SK-N-MC (cell line): Measurements from ENCODE around the gene TYRO3.
A peak's percentile ranks its signal among the peaks of the same experiment; 100 is the strongest.

ENCODE experiments used
- DNase-seq: peaks from one replicate; pipeline ENCODE4 v3.0.0-alpha.2; 2011; ENCODE audit warnings: low read depth, low spot score
- H3K27ac ChIP-seq: fragments of 200-600 bp; sonication (generic); 2 replicates; pipeline ENCODE4 v1.5.1; 2016; ENCODE audit warnings: mixed run types
- H3K36me3 ChIP-seq: fragments of 200-600 bp; sonication (generic); 2 replicates; pipeline ENCODE4 v1.6.1; 2017; ENCODE audit warnings: antibody characterized with exemption, low read length, mixed read lengths; ENCODE audit not compliant: insufficient read depth
- H3K4me3 ChIP-seq: fragments of 200-600 bp; sonication (generic); 2 replicates; pipeline ENCODE4 v1.5.1; 2016
- H3K9ac ChIP-seq: fragments of 200-600 bp; sonication (generic); 2 replicates; pipeline ENCODE4 v1.8.0; 2017; ENCODE audit warnings: mixed run types, mixed read lengths; ENCODE audit not compliant: insufficient read length
- H3K9me3 ChIP-seq: fragments of 200-600 bp; sonication (generic); 2 replicates; pipeline ENCODE4 v1.6.1; 2017; ENCODE audit warnings: low read depth, mild to moderate bottlenecking, antibody characterized with exemption, low read length, moderate library complexity, mixed read lengths
- EZH2 ChIP-seq: fragments of 200-600 bp; sonication (generic); IDR thresholded peaks from one replicate; pipeline ENCODE4 v1.6.1; 2017; ENCODE audit warnings: antibody characterized with exemption
- FOXP2 ChIP-seq: optimal IDR thresholded peaks from 2 replicates; pipeline ENCODE3; 2011; ENCODE audit warnings: mild to moderate bottlenecking, moderate library complexity; ENCODE audit not compliant: insufficient read depth; ENCODE audit errors: extremely low read length, control extremely low read depth
- POLR2AphosphoS5 ChIP-seq: IDR thresholded peaks from 2 replicates; pipeline ENCODE4 v1.6.1; 2012; ENCODE audit warnings: mild to moderate bottlenecking, low read depth, low read length, borderline replicate concordance

The TYRO3 gene

DNA sequence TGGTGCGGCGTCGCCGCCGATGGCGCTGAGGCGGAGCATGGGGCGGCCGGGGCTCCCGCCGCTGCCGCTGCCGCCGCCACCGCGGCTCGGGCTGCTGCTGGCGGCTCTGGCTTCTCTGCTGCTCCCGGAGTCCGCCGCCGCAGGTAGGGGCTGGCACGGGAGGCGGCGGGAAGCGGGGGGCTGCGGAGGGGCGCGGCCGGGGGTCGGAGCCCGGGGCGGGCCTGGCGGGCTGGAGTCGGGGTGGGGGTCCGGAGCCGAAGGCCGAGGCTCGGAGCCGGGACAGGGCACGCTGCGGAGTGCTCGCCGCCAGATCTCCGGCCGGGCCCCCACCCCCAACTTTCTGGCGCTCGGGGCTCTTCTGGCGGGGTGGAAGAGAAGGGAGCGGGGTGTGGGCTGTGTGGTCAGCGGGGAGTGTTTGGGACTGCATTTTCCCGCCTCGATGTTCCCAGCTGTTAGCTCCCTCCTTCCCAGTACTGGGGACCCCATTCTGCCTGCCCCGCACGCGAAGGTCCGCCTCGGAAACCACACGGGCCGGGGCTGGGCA, 299 bp downstream of the TYRO3 start:
- H3K36me3 ChIP-seq: no peaks in the 10 kb centered on the region; the same call in 1 of the 2 replicates
- H3K27ac ChIP-seq: no peak overlapping the region
- H3K4me3 ChIP-seq: peak overlapping the region; percentile 76
- no peaks in the 10 kb centered on the region for H3K9me3 ChIP-seq
- no peak for DNase-seq
- H3K9ac ChIP-seq: peak overlapping the region; percentile 74
- TF ChIP-seq FOXP2: no peak
- TF ChIP-seq EZH2: no peak
- TF ChIP-seq POLR2AphosphoS5: no peak

DNA sequence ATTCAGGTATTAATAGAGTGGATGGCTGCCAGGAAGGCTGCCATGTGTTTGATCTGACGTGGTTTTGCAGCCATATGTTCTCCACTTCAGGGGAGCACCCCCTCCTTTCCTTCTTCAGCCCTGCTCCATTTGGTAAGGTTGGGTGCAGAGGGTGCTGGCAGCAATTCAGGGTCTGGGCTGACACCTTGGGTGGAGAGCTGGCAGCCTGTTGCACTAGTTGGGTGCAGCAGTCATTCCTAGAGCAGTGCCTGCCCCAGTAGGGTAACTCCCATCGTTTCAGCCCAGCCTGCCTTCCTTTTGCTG, 1.5 kb downstream of the TYRO3 start:
- no peak for DNase-seq
- Histone ChIP-seq H3K4me3 (peak overlapping the region; percentile 76; the same call in 1 of the 2 replicates), H3K27ac (no peak overlapping the region), H3K36me3 (no peaks in the 10 kb centered on the region; the same call in 1 of the 2 replicates), H3K9ac (no peak overlapping the region), H3K9me3 (no peaks in the 10 kb centered on the region)
- TF ChIP-seq EZH2: no peak

DNA sequence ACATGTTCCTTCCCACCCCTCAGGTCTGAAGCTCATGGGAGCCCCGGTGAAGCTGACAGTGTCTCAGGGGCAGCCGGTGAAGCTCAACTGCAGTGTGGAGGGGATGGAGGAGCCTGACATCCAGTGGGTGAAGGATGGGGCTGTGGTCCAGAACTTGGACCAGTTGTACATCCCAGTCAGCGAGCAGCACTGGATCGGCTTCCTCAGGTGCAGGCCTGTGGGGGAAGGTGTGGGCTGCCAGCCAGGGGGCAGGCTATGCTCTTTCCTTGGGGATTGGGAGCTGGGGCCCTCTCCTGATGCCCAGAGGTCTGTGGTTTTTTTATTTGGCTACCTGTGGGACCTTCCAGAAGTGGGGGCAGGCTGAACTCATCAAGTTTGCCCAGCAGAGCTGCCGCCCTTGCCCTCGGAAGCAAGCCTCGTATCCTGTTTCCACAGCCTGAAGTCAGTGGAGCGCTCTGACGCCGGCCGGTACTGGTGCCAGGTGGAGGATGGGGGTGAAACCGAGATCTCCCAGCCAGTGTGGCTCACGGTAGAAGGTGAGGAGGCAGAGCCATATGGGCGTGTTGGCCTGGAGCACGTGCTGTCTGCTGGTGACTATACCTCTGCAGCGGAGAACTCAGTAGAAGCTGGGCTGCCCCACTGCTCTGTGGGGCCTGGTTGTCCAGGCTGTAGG, 2.2 kb downstream of the TYRO3 start:
- H3K9me3 ChIP-seq: no peaks in the 10 kb centered on the region
- H3K4me3 ChIP-seq: no peak overlapping the region
- H3K36me3 ChIP-seq: no peaks in the 10 kb centered on the region; the same call in 1 of the 2 replicates
- no peak overlapping the region for H3K27ac ChIP-seq
- TF ChIP-seq POLR2AphosphoS5 (no peak), EZH2 (no peak), FOXP2 (no peak)
- DNase-seq: no peak
- no peak overlapping the region for H3K9ac ChIP-seq

DNA sequence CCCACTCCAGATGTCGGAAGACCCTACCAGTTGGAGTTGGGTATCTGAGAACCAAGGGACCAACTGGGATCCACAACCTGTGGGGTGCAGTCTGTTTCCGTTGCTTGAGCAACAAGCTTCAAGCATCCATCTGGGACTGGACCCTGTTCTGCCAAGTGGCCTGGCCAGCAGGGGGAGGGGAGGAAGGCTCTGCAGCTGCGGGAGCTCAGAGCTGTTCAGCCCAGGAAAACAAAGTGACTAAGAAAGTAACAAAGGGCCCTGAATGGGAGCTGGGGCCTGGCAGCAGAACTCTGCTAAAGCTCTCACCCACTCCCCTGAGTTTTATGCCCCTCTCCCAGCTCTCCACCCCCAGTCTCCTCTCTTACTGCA, 2.7 kb downstream of the TYRO3 start:
- no peaks in the 10 kb centered on the region for H3K9me3 ChIP-seq
- no peak overlapping the region for H3K4me3 ChIP-seq
- TF ChIP-seq POLR2AphosphoS5: no peak
- TF ChIP-seq FOXP2: no peak
- no peak for TF ChIP-seq EZH2
- no peak overlapping the region for H3K9ac ChIP-seq
- no peak overlapping the region for H3K27ac ChIP-seq
- H3K36me3 ChIP-seq: no peaks in the 10 kb centered on the region; the same call in 1 of the 2 replicates
- no peak for DNase-seq

DNA sequence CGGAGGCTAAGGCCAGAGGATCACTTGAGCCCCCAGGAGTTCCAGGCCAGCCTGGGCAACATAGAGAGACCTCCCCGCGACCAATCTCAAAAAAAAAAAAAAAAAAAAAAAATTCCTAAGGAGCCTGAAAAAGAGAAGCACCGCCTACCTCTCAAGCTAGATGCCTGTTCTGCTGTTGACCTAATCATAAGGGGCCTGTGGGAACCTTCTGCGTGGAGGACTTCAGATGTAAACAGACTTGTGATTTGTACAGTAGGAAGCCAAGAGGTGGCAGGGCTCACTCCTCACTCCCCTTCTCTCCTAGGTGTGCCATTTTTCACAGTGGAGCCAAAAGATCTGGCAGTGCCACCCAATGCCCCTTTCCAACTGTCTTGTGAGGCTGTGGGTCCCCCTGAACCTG, 3.2 kb downstream of the TYRO3 start:
- H3K36me3 ChIP-seq: no peaks in the 10 kb centered on the region; the same call in 1 of the 2 replicates
- TF ChIP-seq POLR2AphosphoS5 (no peak), FOXP2 (no peak), EZH2 (no peak)
- H3K27ac ChIP-seq: no peak overlapping the region
- H3K9ac ChIP-seq: no peak overlapping the region
- H3K9me3 ChIP-seq: no peaks in the 10 kb centered on the region
- DNase-seq: no peak
- no peak overlapping the region for H3K4me3 ChIP-seq

DNA sequence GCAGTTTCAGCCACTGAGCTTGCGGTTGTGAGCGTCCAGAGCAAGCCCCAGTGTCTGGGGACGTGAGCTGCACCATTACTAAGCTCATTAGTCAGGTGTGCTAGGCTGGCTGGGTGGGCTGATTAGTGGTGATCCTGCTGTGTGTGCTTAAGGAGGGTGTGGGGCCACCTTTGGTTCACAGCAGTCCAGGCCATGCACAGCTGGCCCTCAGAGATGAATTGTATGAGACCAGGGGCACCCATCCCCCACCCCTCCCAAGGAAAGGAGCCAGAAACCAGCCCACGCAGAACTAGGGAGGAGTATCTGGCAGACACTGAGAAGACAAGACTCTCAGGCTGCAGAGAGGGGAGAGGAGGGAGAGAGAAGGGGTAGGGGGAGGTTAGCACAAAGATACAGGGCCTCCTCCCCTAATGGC, 3.8 kb downstream of the TYRO3 start:
- Histone ChIP-seq H3K36me3 (no peaks in the 10 kb centered on the region; the same call in 1 of the 2 replicates), H3K9me3 (no peaks in the 10 kb centered on the region), H3K9ac (no peak overlapping the region), H3K4me3 (no peak overlapping the region), H3K27ac (no peak overlapping the region)
- no peak for DNase-seq
- TF ChIP-seq POLR2AphosphoS5 (no peak), FOXP2 (no peak), EZH2 (no peak)

DNA sequence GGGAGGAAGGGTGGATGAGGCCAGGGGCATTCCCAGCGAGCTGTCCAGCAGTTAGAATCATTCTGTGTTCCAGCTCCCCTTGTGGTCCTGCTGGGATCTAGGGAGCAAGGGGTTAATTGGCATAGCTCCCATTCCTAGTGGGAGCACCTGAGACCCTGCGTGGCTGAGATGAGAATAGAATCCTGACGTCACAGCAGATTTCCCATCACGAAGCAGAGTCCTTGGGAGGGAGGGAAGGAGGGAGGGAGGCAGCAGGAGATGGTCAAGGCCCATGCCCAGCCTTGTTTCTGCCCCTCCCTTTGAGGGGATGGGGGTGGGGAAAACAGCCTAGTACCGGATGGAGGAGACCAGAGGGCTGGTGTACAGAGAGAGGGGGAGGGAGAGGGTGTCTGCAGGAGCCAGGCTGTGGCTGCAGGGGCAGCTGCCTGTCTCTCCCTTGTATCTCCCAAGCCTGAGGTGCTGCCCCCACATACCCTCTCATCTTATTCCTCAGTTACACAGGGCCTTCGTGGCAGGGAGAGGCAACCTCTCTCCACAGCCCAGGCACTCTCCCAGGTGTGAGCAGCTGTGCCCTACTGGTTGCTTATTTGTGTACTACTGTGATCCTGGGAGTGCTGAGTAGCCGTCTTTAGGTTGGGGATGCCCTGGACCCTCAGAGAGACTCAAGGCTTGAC, 5.4 kb downstream of the TYRO3 start:
- DNase-seq: no peak
- TF ChIP-seq POLR2AphosphoS5 (no peak), FOXP2 (no peak), EZH2 (no peak)
- no peaks in the 10 kb centered on the region; the same call in 1 of the 2 replicates for H3K36me3 ChIP-seq
- H3K4me3 ChIP-seq: no peak overlapping the region
- H3K9me3 ChIP-seq: no peaks in the 10 kb centered on the region
- H3K9ac ChIP-seq: no peak overlapping the region
- H3K27ac ChIP-seq: no peak overlapping the region

DNA sequence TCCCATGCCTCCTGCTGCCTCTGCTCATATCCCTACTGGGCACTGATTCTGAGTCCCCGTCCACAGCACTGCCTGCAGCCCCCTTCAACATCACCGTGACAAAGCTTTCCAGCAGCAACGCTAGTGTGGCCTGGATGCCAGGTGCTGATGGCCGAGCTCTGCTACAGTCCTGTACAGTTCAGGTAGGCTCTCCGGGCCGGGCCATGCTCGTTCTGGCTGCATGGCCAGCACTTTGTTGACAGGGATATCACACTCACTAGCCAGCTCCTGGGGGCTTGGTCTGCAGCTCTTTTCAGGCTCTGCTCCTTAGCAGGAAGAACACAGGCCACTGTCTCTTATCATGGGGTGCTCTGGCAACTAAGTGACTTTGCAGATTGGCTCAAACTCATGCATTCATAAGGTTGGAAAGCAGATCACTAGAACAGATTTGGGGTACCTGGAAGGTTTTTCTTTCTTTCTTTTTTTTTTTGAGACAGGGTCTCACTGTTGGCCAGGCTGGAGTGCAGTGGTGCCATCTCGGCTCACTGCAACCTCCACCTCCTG, 6.0 kb downstream of the TYRO3 start:
- TF ChIP-seq EZH2 (no peak), POLR2AphosphoS5 (no peak), FOXP2 (no peak)
- Histone ChIP-seq H3K4me3 (no peak overlapping the region), H3K27ac (no peak overlapping the region), H3K9ac (no peak overlapping the region), H3K36me3 (no peaks in the 10 kb centered on the region; the same call in 1 of the 2 replicates), H3K9me3 (no peaks in the 10 kb centered on the region)
- DNase-seq: no peak
